Measurements from ENCODE around the gene NDC1. TPM values are rescaled to one million over a fixed set of nuclear protein-coding genes. Genes with fewer than 3 reads are reported as not detected.

Gene NDC1
- total and polyA plus RNA-seq, 2 donors (not counting 3 experiments of a cell fraction or from before 2014, with no cell fraction given) = 23.2 to 29.2 TPM

GRCh38 chr1:53810497-53810896 is 27.6 kb downstream of the NDC1 start:
- Histone ChIP-seq H4K20me1 (replicated peaks; ENCODE audit: control insufficient read depth, extremely low read depth, insufficient read depth, low read length) (no peaks in the 10 kb centered on the region), H3K9ac (replicated peaks; ENCODE audit: extremely low read depth, insufficient read depth, low read length) (no peak overlapping the region), H3K36me3 (ENCODE audit: control insufficient read depth in 2 of 2, extremely low read depth in 1 of 2, insufficient read depth in 2 of 2, low read length in 2 of 2) (peaks cover 0 to 7% of the 10 kb centered on the region in 2 experiments), H3K4me3 (replicated peaks in 1 of 3; ENCODE audit: insufficient read depth in 1 of 3, low read depth in 1 of 3, low read length in 3 of 3) (no peak overlapping the region), H3K4me1 (ENCODE audit: control insufficient read depth, extremely low read depth, insufficient read depth, low read length) (no peaks in the 10 kb centered on the region), H3K9me3 (replicated peaks; ENCODE audit: control insufficient read depth, insufficient read depth, low read length) (no peaks in the 10 kb centered on the region), H3K9me1 (replicated peaks; ENCODE audit: control insufficient read depth, extremely low read depth, insufficient read depth, low read length) (no peaks in the 10 kb centered on the region), H3K79me2 (ENCODE audit: control insufficient read depth, insufficient read depth, low read length) (peaks cover 14% of the 10 kb centered on the region), H3K27me3 (ENCODE audit: control insufficient read depth in 2 of 2, insufficient read depth in 2 of 2, low read length in 2 of 2) (no peaks in the 10 kb centered on the region), H3K27ac (ENCODE audit: insufficient read depth, low read depth, low read length) (no peak overlapping the region), H2AFZ (ENCODE audit: low read depth, low read length) (no peak overlapping the region), H3K4me2 (ENCODE audit: insufficient read depth, low read length) (no peak overlapping the region)
- POLR2A ChIA-PET = no interaction called here
- TF ChIP-seq POLR2AphosphoS5 (IDR thresholded peaks at IDR 0.05; ENCODE audit: insufficient read depth, low read depth, low read length) (no peak), FOS (IDR thresholded peaks at IDR 0.05; ENCODE audit: borderline replicate concordance, insufficient read depth, low read length) (no peak), GATA2 (IDR thresholded peaks at IDR 0.05; ENCODE audit: insufficient read depth, insufficient read length, low read depth, low read length) (no peak), MAX (IDR thresholded peaks at IDR 0.05; ENCODE audit: insufficient read depth, insufficient read length) (no peak), EZH2 (IDR thresholded peaks at IDR 0.05; ENCODE audit: borderline replicate concordance, low read depth, low read length, severe bottlenecking) (no peak), MYC (IDR thresholded peaks at IDR 0.05; ENCODE audit: low read depth, low read length) (no peak), JUN (IDR thresholded peaks at IDR 0.05; ENCODE audit: borderline replicate concordance, insufficient read depth, insufficient read length, low read depth) (no peak), POLR2A (IDR thresholded peaks at IDR 0.05; ENCODE audit: low read depth, low read length) (no peak)
- TF ChIP-seq, protein P1, sequence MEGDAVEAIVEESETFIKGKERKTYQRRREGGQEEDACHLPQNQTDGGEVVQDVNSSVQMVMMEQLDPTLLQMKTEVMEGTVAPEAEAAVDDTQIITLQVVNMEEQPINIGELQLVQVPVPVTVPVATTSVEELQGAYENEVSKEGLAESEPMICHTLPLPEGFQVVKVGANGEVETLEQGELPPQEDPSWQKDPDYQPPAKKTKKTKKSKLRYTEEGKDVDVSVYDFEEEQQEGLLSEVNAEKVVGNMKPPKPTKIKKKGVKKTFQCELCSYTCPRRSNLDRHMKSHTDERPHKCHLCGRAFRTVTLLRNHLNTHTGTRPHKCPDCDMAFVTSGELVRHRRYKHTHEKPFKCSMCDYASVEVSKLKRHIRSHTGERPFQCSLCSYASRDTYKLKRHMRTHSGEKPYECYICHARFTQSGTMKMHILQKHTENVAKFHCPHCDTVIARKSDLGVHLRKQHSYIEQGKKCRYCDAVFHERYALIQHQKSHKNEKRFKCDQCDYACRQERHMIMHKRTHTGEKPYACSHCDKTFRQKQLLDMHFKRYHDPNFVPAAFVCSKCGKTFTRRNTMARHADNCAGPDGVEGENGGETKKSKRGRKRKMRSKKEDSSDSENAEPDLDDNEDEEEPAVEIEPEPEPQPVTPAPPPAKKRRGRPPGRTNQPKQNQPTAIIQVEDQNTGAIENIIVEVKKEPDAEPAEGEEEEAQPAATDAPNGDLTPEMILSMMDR (IDR thresholded peaks at IDR 0.05; ENCODE audit: extremely low read depth in 1 of 2, insufficient read depth in 1 of 2, low read depth in 1 of 2, low read length in 2 of 2) = no peak
- no TSS peak for BruUV-seq (replicated peaks)
- DNase-seq (ENCODE audit: low read depth, low spot score) (no peak), FAIRE-seq (no peak)
- intact Hi-C loops (cut with micrococcal nuclease) = loop anchor here (5.0 kb wide), 1 partner anchor 323 kb away; no protein-coding TSS in a partner anchor
- CTCF ChIA-PET = interaction anchor here (1.0 kb wide), 1 partner anchor 12 kb away, joined by 3 read pairs; no protein-coding TSS in a partner anchor
- dilution Hi-C loops (cut with MboI; ENCODE audit: extremely low pct_ligation_motif_present, low sequenced_read_pairs) = no loop called here

All from endothelial cell of umbilical vein (primary cell).